ENCODE data around the gene SBNO1.

SBNO1 gene

GRCh38 chr12:123278101-123278627 is 86.5 kb downstream of the SBNO1 start:
- TF ChIP-seq REST (IDR thresholded peaks at IDR 0.05; ENCODE audit: insufficient replicate concordance, low read depth) (no peak), SPI1 (IDR thresholded peaks at IDR 0.05; ENCODE audit: borderline replicate concordance, low read depth) (peak; percentile 89), POLR2AphosphoS5 (IDR thresholded peaks at IDR 0.05; ENCODE audit: low read depth) (no peak), GABPA (IDR thresholded peaks at IDR 0.05; ENCODE audit: low read depth) (no peak)
- no peaks in the 10 kb centered on the region for H3K27me3 ChIP-seq (ENCODE audit: insufficient read depth, poor library complexity, severe bottlenecking)
- DNase-seq (ENCODE audit: low read depth in 1 of 2, low spot score in 1 of 2), result no peak
- peak overlapping the region; percentile 62 for H3K27ac ChIP-seq (replicated peaks)
- no peak overlapping the region for H3K4me3 ChIP-seq (replicated peaks; ENCODE audit: insufficient read depth, low read length)

- no peak overlapping the region for H3K27ac ChIP-seq (replicated peaks)
- TF ChIP-seq POLR2AphosphoS5 (IDR thresholded peaks at IDR 0.05; ENCODE audit: low read depth) (no peak), SPI1 (IDR thresholded peaks at IDR 0.05; ENCODE audit: borderline replicate concordance, low read depth) (no peak), GABPA (IDR thresholded peaks at IDR 0.05; ENCODE audit: low read depth) (no peak)
- TF ChIP-seq, protein P1, sequence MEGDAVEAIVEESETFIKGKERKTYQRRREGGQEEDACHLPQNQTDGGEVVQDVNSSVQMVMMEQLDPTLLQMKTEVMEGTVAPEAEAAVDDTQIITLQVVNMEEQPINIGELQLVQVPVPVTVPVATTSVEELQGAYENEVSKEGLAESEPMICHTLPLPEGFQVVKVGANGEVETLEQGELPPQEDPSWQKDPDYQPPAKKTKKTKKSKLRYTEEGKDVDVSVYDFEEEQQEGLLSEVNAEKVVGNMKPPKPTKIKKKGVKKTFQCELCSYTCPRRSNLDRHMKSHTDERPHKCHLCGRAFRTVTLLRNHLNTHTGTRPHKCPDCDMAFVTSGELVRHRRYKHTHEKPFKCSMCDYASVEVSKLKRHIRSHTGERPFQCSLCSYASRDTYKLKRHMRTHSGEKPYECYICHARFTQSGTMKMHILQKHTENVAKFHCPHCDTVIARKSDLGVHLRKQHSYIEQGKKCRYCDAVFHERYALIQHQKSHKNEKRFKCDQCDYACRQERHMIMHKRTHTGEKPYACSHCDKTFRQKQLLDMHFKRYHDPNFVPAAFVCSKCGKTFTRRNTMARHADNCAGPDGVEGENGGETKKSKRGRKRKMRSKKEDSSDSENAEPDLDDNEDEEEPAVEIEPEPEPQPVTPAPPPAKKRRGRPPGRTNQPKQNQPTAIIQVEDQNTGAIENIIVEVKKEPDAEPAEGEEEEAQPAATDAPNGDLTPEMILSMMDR (IDR thresholded peaks at IDR 0.05; ENCODE audit: insufficient read depth, low read length), result no peak
- no peaks in the 10 kb centered on the region for H3K27me3 ChIP-seq (ENCODE audit: insufficient read depth, poor library complexity, severe bottlenecking)
- no peak for DNase-seq (ENCODE audit: low read depth in 1 of 2, low spot score in 1 of 2)
- no peak overlapping the region for H3K4me3 ChIP-seq (replicated peaks; ENCODE audit: insufficient read depth, low read length)
Measured at GRCh38 chr12:123273166-123273565, 91.5 kb downstream of the SBNO1 start.

DNA sequence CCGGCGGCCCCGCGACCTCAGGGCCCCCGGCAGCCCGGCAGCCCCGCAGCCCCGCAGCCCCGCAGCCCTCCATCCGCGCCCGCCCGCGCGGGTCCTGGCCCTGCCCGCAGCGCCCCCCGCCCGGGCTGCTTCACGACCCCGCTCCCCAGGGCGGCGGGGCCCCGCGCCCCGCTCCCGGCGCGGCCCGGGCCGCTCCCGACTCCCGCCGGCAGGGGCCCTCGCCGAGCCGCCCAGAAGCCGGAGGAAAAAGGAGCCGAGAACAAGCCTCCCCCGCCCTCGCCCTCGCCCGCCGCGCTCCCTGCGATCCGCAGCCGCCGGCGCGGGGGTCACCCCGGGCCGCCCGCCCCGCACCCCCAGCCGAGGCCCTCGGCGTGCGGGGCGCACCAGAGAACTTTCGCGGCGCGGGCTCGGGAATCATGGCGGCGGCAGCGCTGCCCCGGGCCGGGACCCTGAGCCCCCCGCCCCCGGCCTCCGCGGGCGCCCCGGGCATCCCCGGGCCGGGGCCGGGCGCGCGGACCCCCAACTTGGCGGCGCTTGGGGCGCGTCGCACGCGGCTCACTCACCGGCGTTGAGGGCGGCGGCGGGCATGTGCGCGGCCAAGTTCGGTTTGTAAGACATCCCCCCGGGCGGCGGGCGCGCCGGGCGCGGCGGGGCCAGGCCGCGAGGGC is 93.5 kb downstream of the SBNO1 start:
- TF ChIP-seq GABPA (IDR thresholded peaks at IDR 0.05; ENCODE audit: low read depth) (no peak), SPI1 (IDR thresholded peaks at IDR 0.05; ENCODE audit: borderline replicate concordance, low read depth) (no peak), POLR2AphosphoS5 (IDR thresholded peaks at IDR 0.05; ENCODE audit: low read depth) (no peak), REST (IDR thresholded peaks at IDR 0.05; ENCODE audit: insufficient replicate concordance, low read depth) (no peak)
- TF ChIP-seq, protein P1 (IDR thresholded peaks at IDR 0.05; ENCODE audit: insufficient read depth, low read length), result no peak
- no peaks in the 10 kb centered on the region for H3K27me3 ChIP-seq (ENCODE audit: insufficient read depth, poor library complexity, severe bottlenecking)
- DNase-seq (ENCODE audit: low read depth in 1 of 2, low spot score in 1 of 2), result peak in 1 of 2 experiments; percentile 73
- H3K27ac ChIP-seq (replicated peaks), result no peak overlapping the region
- peak overlapping the region; percentile 70 for H3K4me3 ChIP-seq (replicated peaks; ENCODE audit: insufficient read depth, low read length)

- Histone ChIP-seq H3K27me3 (ENCODE audit: insufficient read depth, poor library complexity, severe bottlenecking) (no peaks in the 10 kb centered on the region), H3K27ac (replicated peaks) (peak overlapping the region; percentile 59)
- DNase-seq (ENCODE audit: low read depth in 1 of 2, low spot score in 1 of 2), result peak in 1 of 2 experiments; percentile 37
Measured at GRCh38 chr12:123270214-123271000, 94.2 kb downstream of the SBNO1 start.

More at GRCh38 chr12:123270214-123271000, 94.2 kb downstream of the SBNO1 start:
- TF ChIP-seq REST (IDR thresholded peaks at IDR 0.05; ENCODE audit: insufficient replicate concordance, low read depth), result no peak
- TF ChIP-seq, protein P1 (IDR thresholded peaks at IDR 0.05; ENCODE audit: insufficient read depth, low read length), result no peak
- no peak for TF ChIP-seq GABPA (IDR thresholded peaks at IDR 0.05; ENCODE audit: low read depth)
- no peak for TF ChIP-seq POLR2AphosphoS5 (IDR thresholded peaks at IDR 0.05; ENCODE audit: low read depth)
- no peak for TF ChIP-seq SPI1 (IDR thresholded peaks at IDR 0.05; ENCODE audit: borderline replicate concordance, low read depth)
- peak overlapping the region; percentile 70 for H3K4me3 ChIP-seq (replicated peaks; ENCODE audit: insufficient read depth, low read length)

Measured in HL-60 (cell line).